ENCODE measurements around the gene VPS4A.

VPS4A gene

GRCh38 chr16:69338557-69339288 lies 27.6 kb downstream of the VPS4A start:
- H3K4me3 ChIP-seq: peak overlapping the region; percentile 70 to 88
- TF ChIP-seq CTCF (IDR thresholded peaks at IDR 0.05): no peak
- H3K9me3 ChIP-seq: no peaks in the 10 kb centered on the region
- peaks cover 37 to 50% (median 44%) of the 10 kb centered on the region in 3 donors for H3K36me3 ChIP-seq
- DNase-seq: peak in 1 of 2 donors; percentile 46
- H3K27me3 ChIP-seq: no peaks in the 10 kb centered on the region
- peak overlapping the region; percentile 87 to 95 for H3K27ac ChIP-seq
- peaks cover 0 to 27% (median 26%) of the 10 kb centered on the region in 4 donors for H3K4me1 ChIP-seq
- intact Hi-C loops (cut with DNase I; ENCODE audit: low total_unique reads): loop anchor here (10.0 kb wide), 1 partner anchor 804 kb away; the partner anchor contains the start of gene ZFP90

- Histone ChIP-seq H3K4me1 (peaks cover 0 to 27% (median 24%) of the 10 kb centered on the region in 4 donors), H3K36me3 (peaks cover 29 to 50% (median 42%) of the 10 kb centered on the region in 3 donors), H3K27ac (peak within 1 kb of the TSS; percentile 87 to 95), H3K27me3 (no peaks in the 10 kb centered on the region), H3K9me3 (no peaks in the 10 kb centered on the region), H3K4me3 (peak within 1 kb of the TSS; percentile 70 to 88)
- DNase-seq: peak; percentile 97
- peak; percentile 82 to 92 for TF ChIP-seq CTCF (IDR thresholded peaks at IDR 0.05)
- intact Hi-C loops (cut with DNase I; ENCODE audit: low total_unique reads): loop anchor here (10.0 kb wide), 1 partner anchor 805 kb away; the partner anchor contains the start of gene ZFP90
Observed at GRCh38 chr16:69339289-69340094, 28.3 kb downstream of the VPS4A start, which contains the start of the genes COG8 and NIP7. COG8 (minus strand) TSS chr16:69339564; CDS start chr16:69339552, 12 bp downstream. NIP7 (plus strand) TSS chr16:69339772; CDS start chr16:69339830, 58 bp downstream.

- Histone ChIP-seq H3K4me1 (peaks cover 0 to 27% (median 24%) of the 10 kb centered on the region in 4 donors), H3K27ac (peak overlapping the region; percentile 87 to 95), H3K36me3 (peaks cover 22 to 46% (median 35%) of the 10 kb centered on the region in 3 donors), H3K27me3 (no peaks in the 10 kb centered on the region), H3K4me3 (peak overlapping the region; percentile 70 to 88), H3K9me3 (no peaks in the 10 kb centered on the region)
- intact Hi-C loops (cut with DNase I; ENCODE audit: low total_unique reads): no loop called here
- no peak for DNase-seq
- no peak for TF ChIP-seq CTCF (IDR thresholded peaks at IDR 0.05)
Observed at GRCh38 chr16:69340095-69340644, 29.0 kb downstream of the VPS4A start.

- Histone ChIP-seq H3K27ac (no peak overlapping the region), H3K9me3 (no peaks in the 10 kb centered on the region), H3K27me3 (no peaks in the 10 kb centered on the region), H3K4me1 (peaks cover 0 to 11% (median 9%) of the 10 kb centered on the region in 4 donors), H3K36me3 (peaks cover 9 to 43% (median 25%) of the 10 kb centered on the region in 3 donors), H3K4me3 (no peak overlapping the region)
- intact Hi-C loops (cut with DNase I; ENCODE audit: low total_unique reads): no loop called here
- TF ChIP-seq CTCF (IDR thresholded peaks at IDR 0.05): no peak
- no peak for DNase-seq
Observed at GRCh38 chr16:69344171-69344570, 33.0 kb downstream of the VPS4A start.

- H3K36me3 ChIP-seq: peaks cover 9 to 56% (median 29%) of the 10 kb centered on the region in 3 donors
Observed at GRCh38 chr16:69345923-69346322, 34.8 kb downstream of the VPS4A start.

More at GRCh38 chr16:69345923-69346322, 34.8 kb downstream of the VPS4A start:
- no peak for DNase-seq
- intact Hi-C loops (cut with DNase I; ENCODE audit: low total_unique reads): no loop called here
- H3K4me3 ChIP-seq: no peak overlapping the region
- no peaks in the 10 kb centered on the region for H3K27me3 ChIP-seq
- no peak for TF ChIP-seq CTCF (IDR thresholded peaks at IDR 0.05)
- peaks cover 0 to under 1% (median 0%) of the 10 kb centered on the region in 4 donors for H3K4me1 ChIP-seq
- H3K27ac ChIP-seq: no peak overlapping the region
- H3K9me3 ChIP-seq: no peaks in the 10 kb centered on the region
